H4 (cell line): ENCODE data around the gene MAD1L1. TPM values are rescaled to one million over a fixed set of nuclear protein-coding genes. Genes with fewer than 3 reads are reported as not detected.
"Not testable (repeated sequence)": the region's sequence is repeated elsewhere in the genome, so short reads cannot be mapped to it uniquely, and the experiment has no call there.

Experiments
- DNase-seq: peaks from one replicate; pipeline ENCODE4 v3.0.0-alpha.2; 2015; ENCODE audit warnings: low spot score
- total RNA-seq: library from RNA; depleted of rRNA; stranded (reverse); fragments of >200 nt; shearing (Covaris generic); gene quantifications from 2 replicates; pipeline ENCODE4 v1.2.3, GENCODE V29; 2014

MAD1L1 gene
- total RNA-seq, 1 experiment from 2014 or later, result 121 TPM

- no peak for DNase-seq
Measured at GRCh38 chr7:2046581-2047565, 185.9 kb downstream of the MAD1L1 start.

GRCh38 chr7:2045559-2046405, 187.0 kb downstream of the MAD1L1 start:
- DNase-seq, result no peak

GRCh38 chr7:2044883-2045471, 187.8 kb downstream of the MAD1L1 start:
- DNase-seq, result no peak

- no peak for DNase-seq
Measured at GRCh38 chr7:2044311-2044882, 188.3 kb downstream of the MAD1L1 start.

- DNase-seq, result no peak
Measured at GRCh38 chr7:2043316-2044039, 189.3 kb downstream of the MAD1L1 start.

GRCh38 chr7:2042650-2043049, 190.1 kb downstream of the MAD1L1 start:
- DNase-seq, result no peak

- no peak for DNase-seq
Measured at GRCh38 chr7:2041496-2042367, 191.0 kb downstream of the MAD1L1 start.

GRCh38 chr7:2040893-2041270, 191.9 kb downstream of the MAD1L1 start:
- no peak for DNase-seq

GRCh38 chr7:2040201-2040892, 192.4 kb downstream of the MAD1L1 start:
- DNase-seq, result no peak

- no peak for DNase-seq
Measured at GRCh38 chr7:2038931-2039728, 193.6 kb downstream of the MAD1L1 start.

- DNase-seq, result no peak
Measured at GRCh38 chr7:2037808-2038522, 194.8 kb downstream of the MAD1L1 start.

- DNase-seq, result no peak
Measured at GRCh38 chr7:2037301-2037807, 195.4 kb downstream of the MAD1L1 start.

GRCh38 chr7:2036786-2037185, 196.0 kb downstream of the MAD1L1 start:
- no peak for DNase-seq

- DNase-seq, result not testable (repeated sequence)
Measured at GRCh38 chr7:2036201-2036600, 196.5 kb downstream of the MAD1L1 start.

GRCh38 chr7:2034291-2035201, 198.2 kb downstream of the MAD1L1 start:
- no peak for DNase-seq

GRCh38 chr7:2033586-2034135, 199.1 kb downstream of the MAD1L1 start:
- no peak for DNase-seq
